A673 (cell line): ENCODE data around the gene AATF. TPM values are rescaled to one million over a fixed set of nuclear protein-coding genes. Genes with fewer than 3 reads are reported as not detected.

Source experiments
- BruUV-seq: library from RNA; stranded (reverse); fragments of 400-500 nt; replicated peaks from 2 replicates; lab custom pipeline; 2021; lab: Mats Ljungman, UMichigan
- CTCF ChIA-PET: fragments of 300-600 bp; sonication (Branson Sonifier 250); formaldehyde crosslinking; loops from one replicate; lab custom pipeline; 2022; ENCODE audit warnings: antibody characterized with exemption; lab: Charles Lee
- POLR2A ChIA-PET: fragments of 300-600 bp; sonication (Branson Sonifier 250); formaldehyde crosslinking; loops from one replicate; lab custom pipeline; 2022; ENCODE audit warnings: antibody characterized with exemption; ENCODE audit not compliant: low non-redundant PET; lab: Charles Lee
- DNase-seq: peaks from one replicate; pipeline ENCODE4 v3.0.0-alpha.2; 2015; ENCODE audit warnings: low spot score
- H3K27ac ChIP-seq: fragments of 200-600 bp; sonication (generic); 2 replicates; pipeline ENCODE4 v1.5.1; 2016; ENCODE audit warnings: mixed run types, low read depth, mild to moderate bottlenecking, mixed read lengths, antibody characterized with exemption, low read length; ENCODE audit not compliant: poor library complexity, severe bottlenecking
- H3K27me3 ChIP-seq: fragments of 200-600 bp; sonication (generic); replicated peaks from 2 replicates; pipeline ENCODE4 v1.6.1; 2017; ENCODE audit warnings: mixed run types, low read depth, mild to moderate bottlenecking, mixed read lengths, antibody characterized with exemption, low read length; ENCODE audit not compliant: insufficient read depth, poor library complexity
- H3K36me3 ChIP-seq: fragments of 200-600 bp; sonication (generic); 2 replicates; pipeline ENCODE4 v1.6.1; 2016; ENCODE audit warnings: mixed run types, mild to moderate bottlenecking, mixed read lengths, antibody characterized with exemption, low read length; ENCODE audit not compliant: insufficient read depth, poor library complexity, severe bottlenecking
- H3K4me1 ChIP-seq: fragments of 200-600 bp; sonication (generic); 2 replicates; pipeline ENCODE4 v1.6.1; 2017; ENCODE audit warnings: mixed run types, mild to moderate bottlenecking, mixed read lengths, antibody characterized with exemption, low read length; ENCODE audit not compliant: insufficient read depth, poor library complexity, severe bottlenecking
- H3K4me3 ChIP-seq: fragments of 200-600 bp; sonication (generic); 2 replicates; pipeline ENCODE4 v1.5.1; 2016; ENCODE audit warnings: low read depth, mixed run types, mild to moderate bottlenecking, mixed read lengths, low read length; ENCODE audit not compliant: poor library complexity, severe bottlenecking
- H3K9me3 ChIP-seq: fragments of 200-600 bp; sonication (generic); 2 replicates; pipeline ENCODE4 v1.6.1; 2016; ENCODE audit warnings: mixed run types, low read depth, mild to moderate bottlenecking, mixed read lengths, antibody characterized with exemption, low read length; ENCODE audit not compliant: poor library complexity, severe bottlenecking
- CTCF ChIP-seq: fragments of 300-800, 200-600 bp; sonication (generic); conservative IDR thresholded peaks from 2 replicates; pipeline ENCODE4 v1.5.1; 2017; ENCODE audit warnings: low read depth, mild to moderate bottlenecking, antibody characterized with exemption, low read length, moderate library complexity, mixed read lengths
- EZH2 ChIP-seq: fragments of 200-600 bp; sonication (generic); IDR thresholded peaks from 2 replicates; pipeline ENCODE4 v1.6.1; 2017; ENCODE audit warnings: borderline replicate concordance, low read depth, mild to moderate bottlenecking, mixed read lengths, antibody characterized with exemption, low read length; ENCODE audit not compliant: poor library complexity, severe bottlenecking
- intact Hi-C: fragments of 100-400 bp; cut with micrococcal nuclease; formaldehyde crosslinking; loops from one replicate; pipeline ENCODE4 v1.10.0; 2022; ENCODE audit not compliant: unreplicated experiment
- total RNA-seq: library from RNA; stranded (reverse); gene quantifications from 2 replicates; pipeline ENCODE4 v1.2.3, GENCODE V29; 2021

AATF gene
- total RNA-seq, 1 experiment from 2014 or later = 51.3 TPM

- POLR2A ChIA-PET = no interaction called here
- no peak overlapping the region for H3K27ac ChIP-seq
- H3K4me1 ChIP-seq = no peaks in the 10 kb centered on the region
- intact Hi-C loops = no loop called here
- peaks cover 20% of the 10 kb centered on the region for H3K36me3 ChIP-seq
- CTCF ChIA-PET = no interaction called here
- no peak overlapping the region for H3K4me3 ChIP-seq
- TF ChIP-seq CTCF (no peak), EZH2 (no peak)
- H3K9me3 ChIP-seq = no peaks in the 10 kb centered on the region
- no peak for DNase-seq
- H3K27me3 ChIP-seq = no peaks in the 10 kb centered on the region
- no TSS peak for BruUV-seq
Observed at GRCh38 chr17:36993227-36993626, 44.5 kb downstream of the AATF start.

GRCh38 chr17:36994438-36994837 is 45.7 kb downstream of the AATF start:
- H3K9me3 ChIP-seq = no peaks in the 10 kb centered on the region
- H3K4me1 ChIP-seq = no peaks in the 10 kb centered on the region
- H3K27me3 ChIP-seq = no peaks in the 10 kb centered on the region
- ChIA-PET POLR2A (no interaction called here), CTCF (no interaction called here)
- intact Hi-C loops = no loop called here
- TF ChIP-seq CTCF = no peak
- TF ChIP-seq EZH2 = no peak
- no peak overlapping the region for H3K4me3 ChIP-seq
- peaks cover 15% of the 10 kb centered on the region for H3K36me3 ChIP-seq
- no TSS peak for BruUV-seq
- no peak overlapping the region for H3K27ac ChIP-seq
- no peak for DNase-seq

- Histone ChIP-seq H3K4me3 (no peak overlapping the region), H3K9me3 (no peaks in the 10 kb centered on the region), H3K27ac (no peak overlapping the region), H3K4me1 (no peaks in the 10 kb centered on the region), H3K36me3 (peaks cover 16% of the 10 kb centered on the region), H3K27me3 (no peaks in the 10 kb centered on the region)
- DNase-seq = no peak
- ChIA-PET POLR2A (no interaction called here), CTCF (no interaction called here)
- TF ChIP-seq CTCF (no peak), EZH2 (no peak)
- intact Hi-C loops = no loop called here
- no TSS peak for BruUV-seq
Observed at GRCh38 chr17:36999471-36999870, 50.7 kb downstream of the AATF start.
